Breast epithelium (tissue), 4 donors: ENCODE data around the gene CD28. TPM values are rescaled to one million over a fixed set of nuclear protein-coding genes. Genes with fewer than 3 reads are reported as not detected.

Experiments used
- DNase-seq, 2 donors: peaks; one replicate each; pipeline ENCODE4 v3.0.0-alpha.2; 2019; ENCODE audit warnings: low spot score in 2 of 2
- H3K27ac ChIP-seq, 2 donors: fragments of 200-600 bp; sonication (generic) in 1 of 2; one replicate each; pipeline ENCODE4 v1.5.1; 2016 to 2019; ENCODE audit warnings: mild to moderate bottlenecking in 1 of 2
- H3K27me3 ChIP-seq, 2 donors: fragments of 200-600 bp; sonication (generic) in 1 of 2; one replicate each; pipeline versions ENCODE4 v1.5.1 to v1.6.0; 2017 to 2019; ENCODE audit warnings: control low read depth in 1 of 2, mild to moderate bottlenecking in 1 of 2
- H3K36me3 ChIP-seq: fragments of 200-600 bp; one replicate; pipeline ENCODE4 v1.5.1; 2019
- H3K4me1 ChIP-seq, 2 donors: fragments of 200-600 bp; sonication (generic); one replicate each; pipeline ENCODE4 v1.5.1; 2016 to 2019; ENCODE audit warnings: control low read depth in 1 of 2
- H3K4me3 ChIP-seq, 3 donors: fragments of 200-600 bp; sonication (generic); 1 replicate in 2 of 3; 2 replicates in 1 of 3; pipeline ENCODE4 v1.5.1; 2016 to 2019; ENCODE audit warnings: mild to moderate bottlenecking in 3 of 3, moderate library complexity in 2 of 3
- H3K9me3 ChIP-seq, 2 donors: fragments of 200-600 bp; sonication (generic) in 1 of 2; one replicate each; pipeline ENCODE4 v1.5.1; 2016 to 2019; ENCODE audit warnings: control low read depth in 1 of 2
- POLR2A ChIP-seq: fragments of 450-650 bp; IDR thresholded peaks from one replicate; pipeline ENCODE4 v1.6.1; 2016; ENCODE audit warnings: antibody characterized with exemption, mild to moderate bottlenecking, moderate library complexity
- POLR2AphosphoS5 ChIP-seq, 3 donors: sonication (generic); formaldehyde crosslinking; IDR thresholded peaks; one replicate each; pipeline ENCODE4 v1.6.1; 2017; ENCODE audit warnings: antibody characterized with exemption in 3 of 3
- intact Hi-C: fragments of 100-400 bp; cut with DNase I; formaldehyde crosslinking; loops from one replicate; pipeline ENCODE4 v1.15.1; 2023; ENCODE audit warnings: low total_unique reads
- total RNA-seq, 3 donors: library from RNA; depleted of rRNA; stranded (reverse); fragments of >200 nt; gene quantifications; one replicate each; pipeline ENCODE4 v1.1.0, GENCODE V29; 2016
- TF ChIP-seq, protein P1 (sequence below), 3 donors: fragments of 450-650 bp; IDR thresholded peaks; one replicate each; pipeline ENCODE4 v1.5.1; 2016 to 2017; ENCODE audit warnings: antibody characterized with exemption in 3 of 3, mild to moderate bottlenecking in 3 of 3, moderate library complexity in 3 of 3

CD28 gene
- total RNA-seq, 3 donors from 2014 or later, result 2.2 to 4.2 (median 2.9) TPM

DNA sequence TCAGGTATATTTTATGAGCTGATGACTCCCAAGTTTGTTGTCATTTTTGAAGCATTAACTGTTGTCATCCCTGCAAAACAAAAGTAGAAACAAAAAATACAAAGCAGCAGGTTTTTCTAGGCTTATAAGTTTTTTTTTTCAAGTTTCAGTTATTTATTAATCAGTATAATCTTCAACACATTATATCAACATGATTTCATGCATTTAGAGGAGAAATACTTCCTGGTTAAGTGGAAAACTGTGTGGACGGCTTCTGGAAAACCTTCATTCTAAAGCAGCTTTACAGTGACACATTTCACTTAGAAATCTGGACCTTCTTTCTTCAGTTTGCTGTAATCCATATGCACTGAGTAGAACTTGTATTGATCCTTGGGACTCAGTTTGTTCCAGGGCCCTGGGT is 34.6 kb upstream of the CD28 start:
- intact Hi-C loops, result no loop called here
- no peaks in the 10 kb centered on the region for H3K9me3 ChIP-seq
- H3K27ac ChIP-seq, result no peak overlapping the region
- H3K4me3 ChIP-seq, result no peak overlapping the region
- no peak for DNase-seq
- no peaks in the 10 kb centered on the region for H3K4me1 ChIP-seq
- H3K36me3 ChIP-seq, result no peaks in the 10 kb centered on the region
- TF ChIP-seq, protein P1, sequence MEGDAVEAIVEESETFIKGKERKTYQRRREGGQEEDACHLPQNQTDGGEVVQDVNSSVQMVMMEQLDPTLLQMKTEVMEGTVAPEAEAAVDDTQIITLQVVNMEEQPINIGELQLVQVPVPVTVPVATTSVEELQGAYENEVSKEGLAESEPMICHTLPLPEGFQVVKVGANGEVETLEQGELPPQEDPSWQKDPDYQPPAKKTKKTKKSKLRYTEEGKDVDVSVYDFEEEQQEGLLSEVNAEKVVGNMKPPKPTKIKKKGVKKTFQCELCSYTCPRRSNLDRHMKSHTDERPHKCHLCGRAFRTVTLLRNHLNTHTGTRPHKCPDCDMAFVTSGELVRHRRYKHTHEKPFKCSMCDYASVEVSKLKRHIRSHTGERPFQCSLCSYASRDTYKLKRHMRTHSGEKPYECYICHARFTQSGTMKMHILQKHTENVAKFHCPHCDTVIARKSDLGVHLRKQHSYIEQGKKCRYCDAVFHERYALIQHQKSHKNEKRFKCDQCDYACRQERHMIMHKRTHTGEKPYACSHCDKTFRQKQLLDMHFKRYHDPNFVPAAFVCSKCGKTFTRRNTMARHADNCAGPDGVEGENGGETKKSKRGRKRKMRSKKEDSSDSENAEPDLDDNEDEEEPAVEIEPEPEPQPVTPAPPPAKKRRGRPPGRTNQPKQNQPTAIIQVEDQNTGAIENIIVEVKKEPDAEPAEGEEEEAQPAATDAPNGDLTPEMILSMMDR (IDR thresholded peaks at IDR 0.05), result no peak
- no peak for TF ChIP-seq POLR2A
- no peak for TF ChIP-seq POLR2AphosphoS5 (IDR thresholded peaks at IDR 0.05)
- no peaks in the 10 kb centered on the region for H3K27me3 ChIP-seq

DNA sequence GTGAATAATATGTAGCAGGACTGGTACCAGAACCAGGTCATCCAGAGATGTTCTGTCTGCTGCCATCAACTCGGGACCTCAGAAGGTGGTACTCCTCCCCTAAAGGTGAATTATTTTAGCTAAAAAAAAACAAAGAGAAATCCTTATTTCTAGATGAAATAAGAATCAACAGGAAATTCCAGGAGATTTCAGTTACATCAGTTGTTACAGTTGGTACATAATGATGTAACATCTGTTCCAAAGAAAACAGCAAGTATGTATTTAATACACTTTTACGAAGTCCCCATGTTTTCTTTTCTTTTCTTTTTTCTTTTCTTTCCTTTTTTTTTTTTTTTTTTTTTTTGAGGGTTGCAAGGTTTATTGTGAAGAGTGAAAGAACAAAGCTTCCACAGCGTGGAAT is 33.6 kb upstream of the CD28 start:
- no peak overlapping the region for H3K27ac ChIP-seq

DNA sequence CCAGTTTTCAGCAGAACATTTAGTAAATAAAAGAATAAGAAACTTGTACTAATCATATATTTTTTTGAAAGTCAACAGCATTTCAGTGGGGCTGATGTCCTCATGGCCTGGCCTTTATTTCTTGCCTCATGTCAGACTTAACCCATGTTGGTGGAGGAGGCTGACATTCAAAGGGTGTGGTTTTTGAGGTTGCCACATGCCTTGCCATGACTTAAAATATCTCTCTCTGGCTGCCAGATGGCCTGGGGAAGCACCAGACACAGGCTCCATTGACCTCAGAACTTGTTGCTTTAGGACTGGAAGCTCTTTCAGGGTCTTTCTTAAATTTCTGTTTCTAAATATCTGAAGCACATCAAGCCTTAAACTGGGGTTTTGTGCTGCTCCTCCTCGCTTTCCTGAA is 32.5 kb upstream of the CD28 start:
- peak overlapping the region; percentile 46 to 50 for H3K27ac ChIP-seq
- intact Hi-C loops, result no loop called here
- no peaks in the 10 kb centered on the region for H3K27me3 ChIP-seq

More for the DNA sequence above, 33.6 kb upstream of the CD28 start:
- H3K4me3 ChIP-seq, result no peak overlapping the region
- intact Hi-C loops, result no loop called here
- H3K9me3 ChIP-seq, result no peaks in the 10 kb centered on the region
- no peaks in the 10 kb centered on the region for H3K36me3 ChIP-seq
- H3K4me1 ChIP-seq, result no peaks in the 10 kb centered on the region
- DNase-seq, result no peak
- no peaks in the 10 kb centered on the region for H3K27me3 ChIP-seq
- TF ChIP-seq POLR2A (no peak), POLR2AphosphoS5 (IDR thresholded peaks at IDR 0.05) (no peak)
- TF ChIP-seq, protein P1 (IDR thresholded peaks at IDR 0.05), result no peak

DNA sequence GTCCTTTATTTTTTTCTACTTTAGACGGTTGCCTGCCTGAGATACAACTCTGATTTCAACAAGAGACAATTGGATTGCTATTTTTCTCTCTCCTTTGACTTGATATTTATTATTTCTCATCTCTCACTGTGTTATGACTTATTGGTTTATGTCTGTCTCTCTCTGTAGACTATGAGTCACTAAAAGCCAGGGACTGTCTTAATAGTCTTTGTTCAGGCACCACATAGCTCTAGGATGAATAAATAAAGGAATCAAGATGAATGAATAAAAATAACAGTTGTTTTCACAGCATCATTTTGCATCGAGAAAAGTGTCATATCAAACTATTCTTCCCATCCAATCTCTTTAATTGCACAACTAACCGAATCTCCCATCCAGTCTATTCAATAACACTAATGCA is 31.4 kb upstream of the CD28 start:
- no peaks in the 10 kb centered on the region for H3K4me1 ChIP-seq
- no peak for DNase-seq
- no peaks in the 10 kb centered on the region for H3K36me3 ChIP-seq
- no peaks in the 10 kb centered on the region for H3K27me3 ChIP-seq
- TF ChIP-seq, protein P1 (IDR thresholded peaks at IDR 0.05), result no peak
- TF ChIP-seq POLR2AphosphoS5 (IDR thresholded peaks at IDR 0.05) (no peak), POLR2A (no peak)
- H3K9me3 ChIP-seq, result no peaks in the 10 kb centered on the region
- intact Hi-C loops, result no loop called here
- no peak overlapping the region for H3K4me3 ChIP-seq
- H3K27ac ChIP-seq, result no peak overlapping the region

More for the DNA sequence above, 32.5 kb upstream of the CD28 start:
- Histone ChIP-seq H3K4me1 (no peaks in the 10 kb centered on the region), H3K9me3 (no peaks in the 10 kb centered on the region), H3K36me3 (no peaks in the 10 kb centered on the region), H3K4me3 (no peak overlapping the region)
- TF ChIP-seq, protein P1 (IDR thresholded peaks at IDR 0.05), result no peak
- TF ChIP-seq POLR2AphosphoS5 (IDR thresholded peaks at IDR 0.05), result peak in 1 of 3 donors; percentile 14
- no peak for DNase-seq

DNA sequence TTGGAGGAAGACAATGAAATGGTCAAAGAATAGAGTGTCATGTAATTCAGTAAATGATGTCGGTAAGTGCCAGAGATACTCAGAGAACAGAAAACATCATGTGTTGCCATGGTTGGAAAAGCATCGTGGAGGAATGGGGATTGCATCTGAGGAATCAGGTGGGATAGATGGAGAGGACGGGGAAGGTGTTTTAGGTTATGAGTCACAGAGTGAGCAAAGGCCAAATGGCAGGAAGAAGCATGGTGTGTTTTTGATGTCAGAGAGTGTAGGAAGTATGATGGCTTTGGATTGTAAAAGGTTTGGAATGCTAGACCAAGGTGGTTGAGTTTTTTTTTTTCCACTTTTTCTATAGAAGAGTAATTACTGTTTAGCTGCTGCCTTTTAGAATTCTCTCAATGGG is 27.5 kb upstream of the CD28 start:
- intact Hi-C loops, result no loop called here
- H3K4me3 ChIP-seq, result no peak overlapping the region
- H3K27ac ChIP-seq, result no peak overlapping the region
- H3K27me3 ChIP-seq, result no peaks in the 10 kb centered on the region
- no peaks in the 10 kb centered on the region for H3K36me3 ChIP-seq
- TF ChIP-seq, protein P1 (IDR thresholded peaks at IDR 0.05), result no peak
- TF ChIP-seq POLR2AphosphoS5 (IDR thresholded peaks at IDR 0.05), result no peak
- TF ChIP-seq POLR2A, result no peak
- H3K4me1 ChIP-seq, result peaks cover 3 to 13% of the 10 kb centered on the region in 2 donors
- H3K9me3 ChIP-seq, result no peaks in the 10 kb centered on the region
- DNase-seq, result no peak
